ENCODE data around the gene TTLL8.

The TTLL8 gene

DNA sequence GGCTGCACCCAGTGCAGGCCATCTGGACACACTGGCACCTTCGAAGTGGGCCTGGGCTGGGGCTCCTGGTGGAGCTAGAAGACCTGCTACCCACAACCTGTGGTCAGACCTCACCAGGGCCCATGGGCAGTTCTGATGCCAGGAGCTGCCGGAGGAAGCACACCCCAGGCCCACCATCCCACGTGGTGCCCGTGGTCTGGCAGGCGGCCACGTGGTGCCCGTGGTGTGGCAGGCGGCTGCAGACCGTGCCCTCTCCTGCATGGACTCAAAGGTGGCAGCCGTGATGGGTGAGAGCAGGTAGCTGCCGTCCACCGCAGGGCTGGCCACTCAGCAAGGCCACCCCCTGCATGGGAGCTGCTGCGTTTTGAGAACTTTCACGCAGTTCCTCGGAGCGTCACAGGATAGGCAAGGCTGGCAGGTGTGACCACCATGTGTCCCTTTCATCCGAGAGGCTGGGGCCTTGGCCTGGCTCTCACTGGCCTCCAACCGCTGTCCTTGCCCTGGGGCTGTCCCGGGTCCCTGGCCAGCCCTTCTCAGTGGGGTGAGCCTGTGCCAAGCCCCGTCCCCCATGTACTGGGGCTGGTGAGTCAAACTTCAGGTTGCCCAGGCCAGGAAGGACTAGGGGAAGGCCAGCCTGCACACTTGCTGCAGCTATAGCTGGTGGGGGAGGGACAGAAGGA, 41.6 kb downstream of the TTLL8 start:
- no peak for DNase-seq

- no peak for DNase-seq
These were observed 42.4 kb downstream of the TTLL8 start for GRCh38 chr22:50015451-50016307.

- DNase-seq, result no peak
These were observed 43.3 kb downstream of the TTLL8 start for GRCh38 chr22:50014655-50015401.

- DNase-seq, result no peak
These were observed 44.0 kb downstream of the TTLL8 start for GRCh38 chr22:50014053-50014501.

DNA sequence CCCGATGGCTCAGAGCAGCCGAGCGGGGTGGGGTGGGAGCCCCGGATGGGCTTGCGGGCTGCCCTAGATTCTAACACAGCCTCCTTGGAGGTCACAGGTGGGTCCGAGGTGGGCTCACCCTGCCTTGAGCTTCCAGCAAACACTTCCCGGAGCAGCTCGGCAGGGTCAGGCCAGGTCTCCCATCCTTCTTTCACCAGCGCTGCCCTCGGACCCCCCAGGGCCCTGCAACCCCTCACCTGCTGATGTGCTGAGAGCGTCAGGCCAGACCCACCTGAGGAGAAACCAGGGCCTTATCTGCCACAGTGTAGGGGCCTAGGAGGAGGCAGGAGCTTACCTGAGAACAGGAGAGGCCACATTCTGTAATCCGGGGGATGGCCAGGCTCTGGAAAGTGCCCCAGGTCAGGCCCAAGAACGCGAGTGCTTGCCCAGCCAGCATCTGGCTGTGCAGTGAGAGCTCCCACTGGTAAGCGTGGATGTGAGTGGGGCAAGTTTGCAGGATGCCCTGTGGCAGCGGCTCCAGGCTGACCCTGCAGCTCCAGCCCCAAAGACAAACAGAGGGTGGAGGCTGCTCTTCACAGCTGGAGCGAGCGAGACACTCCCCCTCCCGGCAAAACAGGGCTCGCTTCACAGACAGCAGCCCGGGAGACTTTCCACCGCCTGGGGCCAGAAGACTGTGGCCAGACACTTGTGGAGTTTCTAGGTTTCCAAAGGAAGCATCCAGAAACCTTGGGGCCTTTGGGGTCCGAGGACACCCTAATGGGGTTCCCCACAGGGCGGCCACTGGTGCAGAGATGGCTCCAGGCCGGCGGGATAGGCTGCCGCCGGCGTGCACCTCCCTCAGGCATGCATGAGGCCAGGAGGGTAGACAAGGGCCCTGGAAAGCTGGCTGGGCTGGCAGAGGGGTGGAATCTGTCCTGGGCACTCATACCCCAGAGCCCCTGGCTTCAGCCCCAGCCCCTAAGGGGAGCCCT, 45.6 kb downstream of the TTLL8 start, which contains the start of gene IL17REL:
TSS of gene IL17REL (minus strand) at position 555 of the 971 bp plus-strand sequence. CDS start at position 436, 119 bp downstream.
- DNase-seq, result no peak

DNA sequence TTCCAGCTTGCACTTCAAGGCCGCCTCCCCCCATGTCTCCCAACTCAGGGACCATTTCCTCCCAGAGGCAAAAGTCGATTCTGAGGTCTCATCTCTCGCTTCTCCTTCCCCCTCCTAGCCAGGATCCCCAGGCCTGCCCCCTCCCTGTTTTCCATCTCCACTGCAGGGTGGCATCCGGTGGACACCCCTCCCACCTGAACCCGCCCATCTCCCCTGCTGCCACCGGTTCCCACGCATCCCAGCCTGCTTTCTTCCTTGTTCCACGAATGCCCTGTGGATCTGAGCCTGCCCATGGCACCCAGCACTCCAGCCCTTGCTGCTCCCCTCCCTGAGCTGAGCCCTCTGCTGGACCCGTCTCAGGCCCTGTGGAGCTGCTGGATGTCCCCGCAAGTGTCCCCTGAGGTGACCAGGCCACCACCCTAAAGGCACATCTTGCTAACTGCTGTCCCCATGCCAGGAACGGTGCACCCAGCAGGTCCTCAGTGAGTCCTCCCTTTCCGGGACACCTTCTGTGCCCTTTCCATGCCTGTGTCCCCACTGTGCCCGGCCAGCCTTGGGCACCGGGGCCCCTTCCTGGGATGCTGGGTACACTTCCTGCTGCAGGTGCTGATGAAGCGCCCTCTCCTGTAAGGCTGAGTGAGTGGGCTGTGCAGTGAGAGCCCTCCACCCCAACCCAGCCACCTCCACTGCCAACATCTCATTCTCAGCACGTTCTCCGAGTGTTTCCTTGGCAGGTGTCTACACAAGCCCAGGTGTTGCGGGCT, 46.5 kb downstream of the TTLL8 start:
- DNase-seq, result no peak

DNA sequence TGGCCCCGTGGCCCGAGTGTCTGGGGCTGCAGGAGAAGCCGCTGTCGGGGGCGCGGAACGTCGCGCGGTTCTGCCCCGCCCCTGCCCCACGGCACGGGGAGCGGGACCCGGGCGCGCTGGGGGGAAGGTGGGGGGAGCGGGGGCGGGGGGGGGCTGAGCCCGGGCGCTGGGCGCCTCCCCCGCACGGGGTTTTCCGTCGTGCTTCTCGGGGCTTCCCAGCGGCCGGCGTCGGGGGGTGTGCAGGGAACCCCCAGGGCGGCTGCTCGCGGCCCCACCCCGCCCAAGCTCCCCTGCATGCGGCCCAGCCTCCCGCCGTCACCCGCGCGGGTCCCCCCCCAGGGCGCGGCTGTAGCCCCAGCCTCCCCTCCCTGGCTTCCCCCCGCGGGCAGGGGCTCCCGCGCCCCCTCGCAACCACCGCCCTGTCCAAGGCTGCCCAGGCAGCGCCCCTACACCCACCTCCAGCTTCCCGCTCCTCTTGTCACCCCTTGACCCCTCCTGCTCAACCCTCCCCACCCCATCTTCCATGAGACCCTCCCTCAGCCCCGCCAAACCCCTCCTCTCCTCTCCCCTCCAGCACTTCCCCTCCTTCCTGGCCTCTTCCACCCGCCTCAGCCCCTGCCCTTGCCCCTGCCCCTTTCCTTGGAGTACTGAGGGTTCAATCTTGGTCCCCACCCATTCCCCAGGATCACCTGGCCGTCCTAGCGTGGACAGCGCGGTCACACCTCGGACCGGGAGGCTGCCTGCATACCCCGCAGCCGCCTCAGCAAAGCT, 47.2 kb downstream of the TTLL8 start:
- no peak for DNase-seq

DNA sequence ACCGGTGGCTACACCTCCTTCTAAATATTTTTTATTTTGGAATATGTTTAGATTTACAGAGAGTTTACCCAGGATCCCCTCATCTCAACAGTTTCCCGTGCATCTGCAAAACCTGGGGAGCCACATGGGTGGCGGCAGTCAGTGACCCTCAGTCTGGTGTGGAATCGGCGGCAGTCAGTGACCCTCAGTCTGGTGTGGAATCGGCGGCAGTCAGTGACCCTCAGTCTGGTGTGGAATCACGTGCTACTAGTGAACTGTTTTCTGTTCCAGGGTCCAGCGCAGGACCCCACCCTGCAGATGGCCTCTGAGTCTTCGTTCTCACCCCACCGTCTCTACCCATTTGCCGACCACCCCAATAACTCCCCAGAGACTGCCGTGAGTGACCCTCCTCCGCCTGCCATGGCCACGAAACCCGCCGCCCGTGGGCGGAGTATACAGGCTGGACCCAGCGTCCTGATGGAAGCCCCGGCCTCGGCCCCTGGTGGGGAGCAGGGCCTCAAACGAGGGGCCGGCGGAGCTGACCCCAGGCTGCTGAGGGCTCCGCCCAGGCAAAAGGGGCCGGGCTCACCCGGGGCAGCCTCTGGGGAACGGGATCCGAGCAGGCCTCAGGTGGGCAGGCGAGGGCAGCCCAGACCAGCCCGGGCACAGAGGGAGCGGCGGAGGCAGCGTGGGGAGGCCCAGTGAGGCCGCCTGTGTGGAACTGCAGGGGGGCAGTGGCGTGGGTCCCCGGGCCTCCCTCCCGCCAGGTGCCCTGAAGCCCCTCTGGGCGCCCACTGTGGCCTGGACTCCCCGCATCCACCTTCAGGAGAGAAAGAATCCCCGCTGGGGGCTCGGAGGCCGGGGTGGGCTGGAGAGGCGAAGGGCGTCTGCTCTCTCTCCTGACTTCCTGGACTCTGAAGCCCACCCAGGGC, 48.1 kb downstream of the TTLL8 start:
- DNase-seq, result no peak

DNA sequence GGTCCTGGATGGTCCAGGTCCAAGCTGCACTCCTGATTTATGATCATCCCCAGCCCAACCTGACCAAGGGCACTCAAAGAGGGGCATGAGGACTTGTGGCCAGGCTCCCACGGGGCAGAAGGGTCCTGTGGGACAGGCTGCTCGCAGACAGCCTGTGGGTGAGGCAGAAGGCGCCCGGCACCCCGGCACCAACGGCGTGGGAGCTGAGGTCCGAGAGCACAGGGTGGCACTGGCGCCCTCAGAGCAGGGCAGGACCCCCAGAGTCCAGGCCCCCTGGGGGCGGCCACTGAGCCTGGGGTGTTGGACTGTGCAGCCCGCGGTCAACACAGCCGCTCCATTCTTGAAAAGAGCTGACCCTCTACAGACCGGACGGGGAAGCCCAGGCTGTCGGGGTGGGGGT, 48.8 kb downstream of the TTLL8 start:
- DNase-seq, result no peak

GRCh38 chr22:50008151-50009040, 49.7 kb downstream of the TTLL8 start:
- no peak for DNase-seq

- DNase-seq, result no peak
These were observed 51.0 kb downstream of the TTLL8 start for GRCh38 chr22:50007057-50007511.

DNA sequence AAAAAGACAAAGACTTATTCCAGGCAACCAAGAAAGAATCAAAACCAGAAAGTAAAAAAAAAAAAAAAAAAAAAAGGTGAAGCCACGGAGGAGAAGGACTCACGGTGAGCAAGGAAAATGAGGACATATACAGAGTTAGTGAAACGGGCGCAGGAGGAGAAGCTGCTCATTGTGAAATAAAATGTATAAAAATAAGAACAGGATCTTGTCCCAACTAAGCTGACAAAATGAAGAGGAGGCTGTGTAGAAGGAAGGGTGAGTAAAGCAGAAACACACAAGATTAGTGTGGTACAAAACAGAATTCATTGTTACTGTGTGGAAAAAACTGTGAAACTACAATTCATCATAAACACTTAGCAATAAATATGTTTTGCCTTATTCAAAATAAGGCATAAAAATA, 53.2 kb downstream of the TTLL8 start:
- DNase-seq, result no peak

DNA sequence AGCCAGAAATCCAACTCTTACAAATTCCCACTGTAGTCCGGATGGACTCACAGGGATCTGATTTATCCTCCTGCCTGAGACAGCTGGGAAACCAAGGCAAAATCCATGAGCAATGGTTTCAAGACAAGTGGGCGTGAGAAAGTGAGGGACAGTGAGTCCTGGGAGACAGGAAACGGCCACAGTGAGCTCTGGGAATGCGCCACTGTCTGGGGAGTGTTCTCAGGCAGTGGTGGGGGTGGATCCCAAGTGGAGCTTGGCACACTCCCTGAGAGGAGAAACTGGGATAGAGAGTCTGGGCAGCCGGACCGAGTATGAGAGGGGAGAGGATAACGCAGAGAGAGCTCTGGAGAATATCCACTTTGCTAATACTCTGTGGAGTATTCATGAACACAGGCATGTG, 55.3 kb downstream of the TTLL8 start:
- no peak for DNase-seq

DNA sequence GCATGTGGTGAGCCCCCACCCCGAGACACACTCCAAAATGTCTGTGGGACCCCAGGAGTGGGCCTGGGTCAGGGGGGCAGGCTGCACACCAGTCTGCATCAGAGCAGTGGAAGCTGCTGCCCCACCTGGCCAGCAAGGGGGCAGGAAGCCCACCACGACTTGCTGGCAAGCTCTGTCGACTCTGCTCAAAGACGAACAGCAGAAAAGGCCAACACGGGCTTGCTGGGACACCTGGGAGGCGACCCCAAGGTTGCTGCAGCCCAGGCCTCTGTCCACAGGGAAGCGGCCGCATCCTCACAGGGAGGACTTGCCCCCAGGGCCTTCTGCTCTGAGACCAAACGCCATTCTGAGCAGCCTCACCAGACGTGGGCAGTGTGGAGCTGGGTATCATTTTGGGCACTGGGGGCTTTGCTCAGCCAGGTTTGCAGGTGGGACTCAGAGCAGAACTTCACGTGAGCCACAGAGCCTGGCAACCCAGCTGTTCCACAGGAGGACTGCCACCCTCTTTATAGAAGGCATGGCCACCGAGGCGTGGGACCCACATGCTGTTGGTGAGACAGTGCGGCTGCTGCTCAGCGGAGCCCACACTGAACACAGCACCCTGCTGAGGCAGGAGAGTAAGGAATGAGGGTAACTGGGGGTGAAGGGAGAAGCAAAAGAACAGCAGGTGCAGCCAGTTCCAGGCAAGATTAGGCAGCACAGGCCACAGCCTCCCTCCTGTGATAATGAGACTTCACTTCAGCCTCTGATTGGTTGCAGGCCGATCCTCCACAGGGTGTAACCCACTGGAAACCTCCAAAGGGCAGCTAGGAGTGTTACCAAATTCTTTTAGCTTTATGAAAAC, 56.5 kb downstream of the TTLL8 start:
- DNase-seq, result no peak

DNA sequence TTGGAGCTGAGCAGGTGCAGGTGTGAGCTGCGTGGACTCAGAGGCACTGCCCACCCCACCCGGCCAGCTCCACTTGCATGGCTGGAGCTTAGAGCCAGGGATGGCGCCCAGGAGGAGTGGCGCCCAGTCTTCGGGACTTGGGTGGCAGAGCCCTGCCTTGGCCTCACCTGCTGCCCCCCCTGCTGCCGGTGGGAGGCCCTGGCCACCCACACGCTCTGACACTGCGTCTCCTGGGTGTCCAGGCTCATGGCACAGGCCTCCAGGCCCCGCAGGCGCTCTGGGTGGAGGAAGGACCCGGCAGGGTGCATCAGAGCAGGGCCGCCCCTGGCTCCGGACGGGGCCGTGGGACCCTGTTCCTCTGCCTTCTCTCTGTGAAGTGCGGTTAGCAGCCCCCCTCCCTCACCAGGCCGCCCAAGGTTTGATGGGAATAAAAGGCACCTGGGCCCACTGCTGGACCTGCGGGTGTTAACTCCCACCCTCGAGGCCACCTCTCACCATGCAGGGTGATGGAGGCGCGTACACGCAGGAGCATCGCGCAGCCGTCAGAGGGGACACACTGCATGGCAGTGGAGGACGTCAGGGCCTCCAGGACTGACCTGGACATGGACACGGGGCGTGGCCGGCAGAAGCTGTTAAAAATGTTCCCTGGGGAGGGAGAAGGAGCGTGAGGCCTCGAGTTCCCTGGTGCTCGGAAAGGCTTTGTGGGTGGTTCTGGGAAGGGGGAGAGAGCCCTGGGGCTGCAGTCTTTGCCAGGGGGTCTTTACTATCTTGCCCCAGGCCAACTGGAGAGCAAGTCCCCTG, 57.3 kb downstream of the TTLL8 start:
- DNase-seq, result no peak

DNA sequence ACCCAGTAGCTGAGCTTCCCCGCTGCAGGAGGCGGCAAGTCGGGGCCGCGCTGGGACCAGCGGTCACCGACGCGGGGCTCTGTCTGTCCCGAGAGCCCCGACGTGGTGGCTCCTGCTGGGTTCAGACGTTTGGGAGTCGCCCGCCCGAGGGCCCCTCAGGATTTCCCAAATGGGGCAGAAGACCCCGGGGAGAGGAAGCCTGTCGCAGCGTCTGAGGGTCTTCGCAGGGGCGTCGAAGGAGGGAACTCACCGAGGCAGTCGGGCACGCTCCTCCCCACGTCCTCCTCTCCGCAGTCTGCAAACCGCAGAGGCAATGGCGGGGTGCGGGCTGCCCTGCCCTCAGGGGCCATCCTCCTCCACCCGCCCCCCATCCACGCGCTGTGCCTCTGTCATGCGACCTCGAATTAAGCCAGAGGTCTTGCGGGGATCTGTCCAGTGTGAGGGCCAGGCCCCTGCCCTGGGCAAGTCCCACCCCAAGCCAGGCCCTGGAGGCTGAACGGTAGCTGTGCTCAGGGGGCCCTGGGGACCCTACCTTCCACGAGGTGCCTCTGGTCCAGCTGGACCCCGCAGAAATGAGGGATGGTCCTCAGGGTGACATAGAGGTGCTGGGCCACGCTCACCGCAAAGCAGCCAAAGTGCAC, 58.0 kb downstream of the TTLL8 start:
- no peak for DNase-seq

Measured in Kasumi-1 (cell line).